Gastrocnemius medialis (tissue), 4 donors: ENCODE results near the gene SLC24A3. TPM values are rescaled to one million over a fixed set of nuclear protein-coding genes. Genes with fewer than 3 reads are reported as not detected.

Experiments
- ATAC-seq, 2 donors: fragments of 150-250 bp; one replicate each; pipeline ENCODE4 v1.9.1; 2016
- DNase-seq, 2 donors: peaks; one replicate each; pipeline ENCODE4 v3.0.0-alpha.2; 2019
- H3K27ac ChIP-seq, 4 donors: fragments of 200-600 bp; sonication (generic); 1 replicate in 1 of 4; 2 replicates in 3 of 4; pipeline ENCODE4 v1.5.1; 2016 to 2018; ENCODE audit warnings: mild to moderate bottlenecking in 2 of 4, moderate library complexity in 1 of 4
- H3K27me3 ChIP-seq, 3 donors: fragments of 200-600 bp; sonication (generic) in 2 of 3; 1 replicate in 1 of 3; 2 replicates in 2 of 3; pipeline versions ENCODE4 v1.5.1 to v1.6.0; 2016 to 2019; ENCODE audit warnings: mild to moderate bottlenecking in 1 of 3, moderate library complexity in 1 of 3
- H3K36me3 ChIP-seq, 2 donors: fragments of 200-600 bp; sonication (generic) in 1 of 2; one replicate each; pipeline ENCODE4 v1.5.1; 2017 to 2018
- H3K4me1 ChIP-seq, 2 donors: fragments of 200-600 bp; sonication (generic) in 1 of 2; one replicate each; pipeline ENCODE4 v1.5.1; 2016 to 2017; ENCODE audit warnings: mild to moderate bottlenecking in 2 of 2
- H3K4me3 ChIP-seq, 4 donors: fragments of 200-600 bp; sonication (generic) in 3 of 4; 1 replicate in 1 of 4; 2 replicates in 3 of 4; pipeline ENCODE4 v1.5.1; 2016 to 2019; ENCODE audit warnings: mild to moderate bottlenecking in 2 of 4
- H3K9me3 ChIP-seq, 3 donors: fragments of 200-600 bp; sonication (generic) in 2 of 3; 1 replicate in 1 of 3; 2 replicates in 2 of 3; pipeline ENCODE4 v1.5.1; 2016 to 2019
- CTCF ChIP-seq, 5 experiments: fragments of 450-650 bp in 3 of 5; fragments of 200-600 bp in 2 of 5; sonication (generic) in 2 of 5; IDR thresholded peaks in 4 of 5; conservative IDR thresholded peaks in 1 of 5; 1 replicate in 4 of 5; 2 replicates in 1 of 5; pipeline ENCODE4 v1.5.1; 2016 to 2019; ENCODE audit warnings: antibody characterized with exemption in 5 of 5, mild to moderate bottlenecking in 3 of 5, moderate library complexity in 3 of 5
- POLR2A ChIP-seq, 2 donors: fragments of 450-650 bp; IDR thresholded peaks; one replicate each; pipeline ENCODE4 v1.6.1; 2017; ENCODE audit warnings: antibody characterized with exemption in 2 of 2, mild to moderate bottlenecking in 2 of 2, moderate library complexity in 2 of 2
- in situ Hi-C, 4 donors: fragments of 200-750 bp; cut with MboI; loops; one replicate each; pipeline versions ENCODE4 v1.15.0 to v1.8.0; 2017; ENCODE audit warnings: low sequenced_read_pairs in 4 of 4
- intact Hi-C: fragments of 100-400 bp; cut with DNase I; formaldehyde crosslinking; loops from one replicate; pipeline ENCODE4 v1.15.1; 2023; ENCODE audit warnings: low total_unique reads
- total RNA-seq, 4 donors: library from RNA; depleted of rRNA; stranded (reverse); fragments of >200 nt; gene quantifications; one replicate each; pipeline versions ENCODE4 v1.1.0 to v1.2.3, GENCODE V29; 2016

Gene SLC24A3
- total RNA-seq, 4 donors from 2014 or later = 3.3 to 7.8 (median 6.7) TPM

- no peak for ATAC-seq
- TF ChIP-seq CTCF (IDR thresholded peaks at IDR 0.05 in 4 of 5, conservative IDR thresholded peaks at IDR 0.05 in 1 of 5) (no peak), POLR2A (IDR thresholded peaks at IDR 0.05) (no peak)
- in situ Hi-C loops = no loop called here
- no peak for DNase-seq
- no peaks in the 10 kb centered on the region for H3K27me3 ChIP-seq
- no peak overlapping the region for H3K4me3 ChIP-seq
- peaks cover 14 to 31% of the 10 kb centered on the region in 2 donors for H3K4me1 ChIP-seq
- no peak overlapping the region for H3K27ac ChIP-seq
- no peaks in the 10 kb centered on the region for H3K9me3 ChIP-seq
- intact Hi-C loops = no loop called here
- H3K36me3 ChIP-seq = no peaks in the 10 kb centered on the region
Measured at GRCh38 chr20:19349879-19350278, 137.4 kb downstream of the SLC24A3 start.

DNA sequence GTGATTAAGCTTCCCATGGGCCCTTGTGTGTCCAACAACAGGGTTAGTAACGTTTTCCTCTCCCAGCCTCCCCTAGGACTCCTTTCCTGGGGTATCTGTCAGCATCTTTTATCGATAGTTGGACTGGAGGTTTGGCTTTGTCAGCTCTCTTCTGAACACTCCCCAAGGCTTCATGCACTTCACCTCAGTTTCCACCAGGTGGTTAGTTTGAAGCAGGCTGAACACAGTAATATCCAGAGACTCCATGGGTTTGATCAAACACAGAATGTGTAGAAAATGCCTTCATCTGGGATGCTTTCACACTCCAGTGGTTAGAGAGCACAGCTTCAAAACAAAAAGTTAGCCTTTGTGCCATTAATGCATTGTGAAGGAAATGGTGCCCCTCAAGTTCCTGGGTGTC lies 139.1 kb downstream of the SLC24A3 start:
- no peak overlapping the region for H3K27ac ChIP-seq
- H3K27me3 ChIP-seq = no peaks in the 10 kb centered on the region
- ATAC-seq = no peak
- DNase-seq = no peak
- intact Hi-C loops = no loop called here
- no peaks in the 10 kb centered on the region for H3K9me3 ChIP-seq
- TF ChIP-seq CTCF (IDR thresholded peaks at IDR 0.05 in 4 of 5, conservative IDR thresholded peaks at IDR 0.05 in 1 of 5) = no peak
- no peak for TF ChIP-seq POLR2A (IDR thresholded peaks at IDR 0.05)
- in situ Hi-C loops = no loop called here
- H3K4me1 ChIP-seq = peaks cover 14 to 31% of the 10 kb centered on the region in 2 donors
- no peaks in the 10 kb centered on the region for H3K36me3 ChIP-seq
- H3K4me3 ChIP-seq = no peak overlapping the region

DNA sequence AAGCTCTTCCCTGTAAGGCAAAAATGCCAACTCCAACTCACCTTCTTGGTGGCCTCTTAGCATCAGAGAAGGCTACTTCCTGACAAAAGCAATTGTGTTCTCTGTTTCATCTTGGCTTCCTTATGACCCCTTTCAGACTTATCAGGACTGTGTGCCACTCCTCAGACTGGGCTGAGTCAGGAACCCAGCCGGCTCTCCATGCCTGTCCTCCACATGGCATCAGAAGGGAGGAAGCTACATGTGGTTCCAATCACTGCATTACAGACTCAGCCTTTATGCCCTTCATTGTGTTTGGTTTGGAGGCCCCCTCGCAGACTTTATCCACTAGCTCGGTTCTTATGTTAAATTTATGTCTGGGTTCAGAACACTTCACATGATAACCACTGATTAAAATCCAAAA lies 142.5 kb downstream of the SLC24A3 start:
- intact Hi-C loops (no loop called here), in situ Hi-C loops (no loop called here)
- no peak for TF ChIP-seq POLR2A (IDR thresholded peaks at IDR 0.05)
- no peak for TF ChIP-seq CTCF (IDR thresholded peaks at IDR 0.05 in 4 of 5, conservative IDR thresholded peaks at IDR 0.05 in 1 of 5)
- no peaks in the 10 kb centered on the region for H3K9me3 ChIP-seq
- H3K36me3 ChIP-seq = no peaks in the 10 kb centered on the region
- no peaks in the 10 kb centered on the region for H3K27me3 ChIP-seq
- no peak overlapping the region for H3K4me3 ChIP-seq
- peaks cover 7% of the 10 kb centered on the region in 2 donors for H3K4me1 ChIP-seq
- no peak overlapping the region for H3K27ac ChIP-seq
- DNase-seq = no peak
- no peak for ATAC-seq

- intact Hi-C loops (no loop called here), in situ Hi-C loops (no loop called here)
- Histone ChIP-seq H3K27ac (no peak overlapping the region), H3K9me3 (no peaks in the 10 kb centered on the region), H3K36me3 (no peaks in the 10 kb centered on the region), H3K4me1 (peaks cover 17 to 27% of the 10 kb centered on the region in 2 donors), H3K4me3 (no peak overlapping the region), H3K27me3 (no peaks in the 10 kb centered on the region)
- TF ChIP-seq CTCF (IDR thresholded peaks at IDR 0.05 in 4 of 5, conservative IDR thresholded peaks at IDR 0.05 in 1 of 5) (no peak), POLR2A (IDR thresholded peaks at IDR 0.05) (no peak)
- no peak for DNase-seq
- no peak for ATAC-seq
Measured at GRCh38 chr20:19361790-19362189, 149.3 kb downstream of the SLC24A3 start.

DNA sequence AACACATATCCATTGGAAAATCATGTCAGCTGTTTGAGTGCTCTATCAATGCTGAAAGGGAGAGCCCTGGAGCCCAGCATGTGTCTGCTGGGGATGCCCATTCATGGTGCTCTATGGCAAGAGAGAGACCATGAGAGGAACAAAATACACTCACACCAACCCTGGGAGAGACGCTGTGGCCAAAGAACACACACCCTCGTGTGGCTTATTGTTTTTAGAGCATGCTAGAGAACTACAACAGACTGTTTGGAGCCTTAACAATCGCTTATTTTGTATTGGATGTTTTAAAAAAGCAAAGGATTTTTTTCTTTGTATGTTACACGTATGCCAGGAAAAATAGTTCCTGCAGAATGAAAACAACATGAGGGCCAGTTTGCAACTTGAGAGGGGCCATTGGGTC lies 151.0 kb downstream of the SLC24A3 start:
- ATAC-seq = no peak
- peaks cover 17 to 27% of the 10 kb centered on the region in 2 donors for H3K4me1 ChIP-seq
- no peaks in the 10 kb centered on the region for H3K9me3 ChIP-seq
- in situ Hi-C loops = no loop called here
- TF ChIP-seq POLR2A (IDR thresholded peaks at IDR 0.05) (no peak), CTCF (IDR thresholded peaks at IDR 0.05 in 4 of 5, conservative IDR thresholded peaks at IDR 0.05 in 1 of 5) (no peak)
- H3K4me3 ChIP-seq = no peak overlapping the region
- no peaks in the 10 kb centered on the region for H3K36me3 ChIP-seq
- H3K27me3 ChIP-seq = no peaks in the 10 kb centered on the region
- intact Hi-C loops = no loop called here
- DNase-seq = no peak
- H3K27ac ChIP-seq = no peak overlapping the region
